ENCODE measurements around the gene TIGD1.

GRCh38 chr2:232545511-232546375 is 4.6 kb downstream of the TIGD1 start:
- TF ChIP-seq POLR2AphosphoS5 (IDR thresholded peaks at IDR 0.05; ENCODE audit: borderline replicate concordance, low read depth, low read length) = no peak; the same call in 1 of the 2 replicates
- no peak for TF ChIP-seq EZH2 (IDR thresholded peaks at IDR 0.05)
- no peak for TF ChIP-seq FOXP2 (optimal IDR thresholded peaks at IDR 0.05; ENCODE audit: control extremely low read depth, extremely low read length, insufficient read depth)
